ENCODE measurements around the gene SEZ6L. TPM values are rescaled to one million over a fixed set of nuclear protein-coding genes. Genes with fewer than 3 reads are reported as not detected.

SEZ6L gene
- total RNA-seq, 4 donors from 2014 or later = 0.09 to 0.16 TPM; not detected in 2

- no peak for TF ChIP-seq CTCF (IDR thresholded peaks at IDR 0.05)
- ATAC-seq (ENCODE audit: low FRiP score) (no peak), DNase-seq (ENCODE audit: low spot score) (no peak)
Measured at GRCh38 chr22:26298605-26299310, 129.5 kb downstream of the SEZ6L start.

GRCh38 chr22:26302726-26303125 is 133.5 kb downstream of the SEZ6L start:
- ATAC-seq (ENCODE audit: low FRiP score) = no peak
- TF ChIP-seq CTCF (IDR thresholded peaks at IDR 0.05) = no peak
- no peak for DNase-seq (ENCODE audit: low spot score)

GRCh38 chr22:26303475-26303874 is 134.2 kb downstream of the SEZ6L start:
- ATAC-seq (ENCODE audit: low FRiP score) = no peak
- TF ChIP-seq CTCF (IDR thresholded peaks at IDR 0.05) = no peak
- DNase-seq (ENCODE audit: low spot score) = no peak

- DNase-seq (ENCODE audit: low spot score) = no peak
- no peak for TF ChIP-seq CTCF (IDR thresholded peaks at IDR 0.05)
- ATAC-seq (ENCODE audit: low FRiP score) = no peak
Measured at GRCh38 chr22:26304730-26305129, 135.5 kb downstream of the SEZ6L start.

GRCh38 chr22:26308467-26308866 is 139.2 kb downstream of the SEZ6L start:
- no peak for TF ChIP-seq CTCF (IDR thresholded peaks at IDR 0.05)
- no peak for ATAC-seq (ENCODE audit: low FRiP score)
- no peak for DNase-seq (ENCODE audit: low spot score)

- ATAC-seq (ENCODE audit: low FRiP score) (no peak), DNase-seq (ENCODE audit: low spot score) (no peak)
- TF ChIP-seq CTCF (IDR thresholded peaks at IDR 0.05) = no peak
Measured at GRCh38 chr22:26310616-26311015, 141.4 kb downstream of the SEZ6L start.

GRCh38 chr22:26313291-26313690 is 144.0 kb downstream of the SEZ6L start:
- DNase-seq (ENCODE audit: low spot score) (no peak), ATAC-seq (ENCODE audit: low FRiP score) (no peak)
- TF ChIP-seq CTCF (IDR thresholded peaks at IDR 0.05) = no peak

Measured in omental fat pad (tissue), 4 donors.